Measurements from ENCODE around the gene IPP.

Gene IPP

DNA sequence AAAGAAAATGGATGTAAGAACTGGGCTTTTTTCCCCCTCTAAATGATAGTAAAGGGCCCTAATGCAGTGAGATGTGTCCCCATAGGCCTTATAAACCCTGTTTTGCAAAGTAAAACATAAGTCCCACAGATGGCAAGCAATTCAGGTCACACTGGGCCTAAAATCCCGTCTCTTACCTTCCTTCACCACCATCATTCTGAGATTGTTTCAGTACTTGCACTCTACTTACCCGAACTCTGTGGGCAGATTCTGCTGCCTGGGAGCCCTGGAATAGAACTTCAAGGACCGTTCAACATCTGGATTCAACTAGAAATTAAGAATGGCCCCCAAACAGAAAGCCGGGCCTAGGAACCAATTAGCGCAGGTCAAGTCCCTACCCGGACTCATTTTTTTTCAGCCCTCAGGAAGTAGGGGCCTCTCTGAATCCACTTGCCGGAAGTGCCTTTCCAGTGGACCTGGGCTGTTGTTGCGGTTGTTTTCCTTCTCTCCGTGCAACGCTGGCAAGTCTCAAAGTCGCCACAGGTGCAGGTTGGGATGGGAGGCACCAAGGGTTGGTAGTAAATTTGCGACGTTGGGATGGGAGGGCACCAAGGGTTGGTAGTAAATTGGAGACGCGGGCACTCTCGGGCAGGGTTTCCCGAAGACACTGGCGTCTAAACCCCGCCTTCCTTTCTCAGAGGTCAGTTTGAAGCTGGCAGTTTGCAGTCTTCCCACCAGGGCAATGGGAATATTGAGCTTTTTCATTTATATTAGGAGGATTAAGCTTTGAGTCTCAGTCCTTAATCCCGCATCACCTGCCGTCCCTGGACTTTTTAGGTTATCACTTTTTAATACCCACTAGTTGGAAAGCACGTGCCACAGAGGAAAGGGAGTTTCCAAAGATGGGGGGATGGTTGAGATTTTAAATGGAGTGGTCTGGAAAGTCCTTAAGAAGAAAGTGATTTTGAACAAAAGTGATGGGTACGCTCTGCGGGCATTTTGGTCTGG lies 62.4 kb downstream of the IPP start, which contains the start of gene TMEM69:
Gene TMEM69, plus strand, starts transcription at position 428 of the 987 bp plus-strand sequence. CDS start 2,888 bp downstream, outside the sequence.
- TF ChIP-seq, protein P1, sequence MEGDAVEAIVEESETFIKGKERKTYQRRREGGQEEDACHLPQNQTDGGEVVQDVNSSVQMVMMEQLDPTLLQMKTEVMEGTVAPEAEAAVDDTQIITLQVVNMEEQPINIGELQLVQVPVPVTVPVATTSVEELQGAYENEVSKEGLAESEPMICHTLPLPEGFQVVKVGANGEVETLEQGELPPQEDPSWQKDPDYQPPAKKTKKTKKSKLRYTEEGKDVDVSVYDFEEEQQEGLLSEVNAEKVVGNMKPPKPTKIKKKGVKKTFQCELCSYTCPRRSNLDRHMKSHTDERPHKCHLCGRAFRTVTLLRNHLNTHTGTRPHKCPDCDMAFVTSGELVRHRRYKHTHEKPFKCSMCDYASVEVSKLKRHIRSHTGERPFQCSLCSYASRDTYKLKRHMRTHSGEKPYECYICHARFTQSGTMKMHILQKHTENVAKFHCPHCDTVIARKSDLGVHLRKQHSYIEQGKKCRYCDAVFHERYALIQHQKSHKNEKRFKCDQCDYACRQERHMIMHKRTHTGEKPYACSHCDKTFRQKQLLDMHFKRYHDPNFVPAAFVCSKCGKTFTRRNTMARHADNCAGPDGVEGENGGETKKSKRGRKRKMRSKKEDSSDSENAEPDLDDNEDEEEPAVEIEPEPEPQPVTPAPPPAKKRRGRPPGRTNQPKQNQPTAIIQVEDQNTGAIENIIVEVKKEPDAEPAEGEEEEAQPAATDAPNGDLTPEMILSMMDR (IDR thresholded peaks at IDR 0.05; ENCODE audit: low read depth, low read length, missing control alignments): no peak
- peak; percentile 87 for DNase-seq (ENCODE audit: low read depth)

DNA sequence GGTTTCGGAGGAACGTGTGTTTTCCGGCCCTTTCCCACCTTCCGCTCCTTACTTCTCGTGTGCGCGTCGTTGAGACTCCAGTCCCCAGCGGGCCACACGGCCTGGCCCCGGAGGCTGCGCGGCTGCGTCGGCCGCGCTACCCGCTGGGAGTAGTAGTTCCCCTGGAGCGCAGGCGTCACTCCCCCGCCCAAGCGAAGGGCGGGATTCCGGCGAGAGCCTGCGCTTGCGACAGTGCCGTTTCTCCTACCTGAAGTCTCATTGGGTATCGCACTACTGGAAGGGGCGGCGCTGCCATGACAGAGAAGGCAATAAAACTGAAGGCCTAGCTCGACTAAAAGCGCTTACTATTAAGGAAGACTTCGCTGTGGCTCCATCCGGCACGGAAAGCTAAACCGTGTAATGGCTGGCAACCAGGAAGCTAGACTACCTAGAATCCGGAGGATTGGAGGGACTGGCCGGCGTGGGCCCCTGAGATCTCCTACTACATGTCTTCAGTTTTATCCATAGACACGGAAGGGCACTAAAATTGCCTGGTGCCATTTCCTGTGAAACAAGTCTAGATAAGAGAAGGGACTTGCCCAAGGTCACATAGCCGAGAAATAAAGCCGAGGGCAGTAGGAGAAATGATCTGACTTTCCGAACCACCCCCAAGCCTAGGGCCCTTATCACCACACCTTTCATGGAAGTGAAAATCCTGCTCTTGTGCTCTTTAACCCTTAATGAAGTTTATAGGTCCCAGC lies 63.3 kb downstream of the IPP start:
- peak overlapping the region; percentile 100 for H3K4me3 ChIP-seq (ENCODE audit: low read depth, low read length)
- TF ChIP-seq, protein P1 (IDR thresholded peaks at IDR 0.05; ENCODE audit: low read depth, low read length, missing control alignments): no peak
- peak; percentile 98 for DNase-seq (ENCODE audit: low read depth)

More for the DNA sequence above, 62.4 kb downstream of the IPP start, which contains the start of gene TMEM69:
- H3K4me3 ChIP-seq (ENCODE audit: low read depth, low read length): peak within 1 kb of the TSS; percentile 100

DNA sequence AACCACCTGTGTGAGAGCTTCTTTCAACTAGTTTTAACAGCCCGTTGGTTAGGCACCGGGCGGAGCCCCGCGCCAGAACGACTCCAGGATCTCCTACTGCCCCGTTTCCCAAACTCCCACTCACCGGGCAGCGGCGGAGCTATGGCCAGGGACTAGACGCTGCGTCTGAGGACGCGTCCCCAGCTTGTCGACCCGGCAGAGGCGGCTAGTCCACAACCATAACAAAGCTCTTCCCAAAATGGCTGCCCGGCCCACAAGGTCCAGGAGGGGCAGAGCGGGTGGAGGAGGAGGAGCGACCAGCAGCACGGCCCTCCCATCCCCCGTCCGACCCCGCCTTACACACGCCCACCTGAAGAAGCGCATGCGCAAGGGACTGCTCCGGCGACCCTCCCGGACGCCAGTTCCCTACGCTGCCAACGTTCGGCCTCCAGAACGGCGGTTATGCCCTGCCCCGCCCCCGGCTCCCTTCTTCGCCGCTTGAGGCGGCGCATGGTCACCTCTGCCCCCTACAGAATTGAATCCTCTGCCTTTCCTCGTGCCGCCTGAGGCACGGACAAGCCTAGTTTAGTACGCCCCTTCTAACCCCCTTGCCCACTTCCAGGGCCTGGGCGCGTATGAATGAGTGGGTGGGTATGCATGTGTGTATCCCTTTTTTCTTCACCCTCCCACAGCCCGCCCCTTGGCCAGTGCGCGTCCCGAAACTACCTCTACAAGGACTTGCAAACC lies 64.0 kb downstream of the IPP start, which contains the start of gene GPBP1L1:
Gene GPBP1L1, minus strand, starts transcription at position 246 of the 726 bp plus-strand sequence. CDS start 27,446 bp downstream, outside the sequence.
- peak; percentile 91 for DNase-seq (ENCODE audit: low read depth)
- peak within 1 kb of the TSS; percentile 100 for H3K4me3 ChIP-seq (ENCODE audit: low read depth, low read length)
- TF ChIP-seq, protein P1 (IDR thresholded peaks at IDR 0.05; ENCODE audit: low read depth, low read length, missing control alignments): no peak

GRCh38 chr1:45686015-45686287 lies 64.5 kb downstream of the IPP start:
- TF ChIP-seq, protein P1 (IDR thresholded peaks at IDR 0.05; ENCODE audit: low read depth, low read length, missing control alignments): peak; percentile 38
- DNase-seq (ENCODE audit: low read depth): peak; percentile 15
- H3K4me3 ChIP-seq (ENCODE audit: low read depth, low read length): peak overlapping the region; percentile 100

GRCh38 chr1:45685308-45686014 lies 65.0 kb downstream of the IPP start:
- peak overlapping the region; percentile 100 for H3K4me3 ChIP-seq (ENCODE audit: low read depth, low read length)
- no peak for DNase-seq (ENCODE audit: low read depth)
- TF ChIP-seq, protein P1 (IDR thresholded peaks at IDR 0.05; ENCODE audit: low read depth, low read length, missing control alignments): no peak

GRCh38 chr1:45684402-45684801 lies 66.1 kb downstream of the IPP start:
- DNase-seq (ENCODE audit: low read depth): no peak
- H3K4me3 ChIP-seq (ENCODE audit: low read depth, low read length): peak overlapping the region; percentile 26; the same call in 1 of the 2 replicates

More at GRCh38 chr1:45684402-45684801, 66.1 kb downstream of the IPP start:
- TF ChIP-seq, protein P1 (IDR thresholded peaks at IDR 0.05; ENCODE audit: low read depth, low read length, missing control alignments): no peak

Data from GM12864 (cell line).